Ascending aorta (tissue), 2 donors: ENCODE data around the gene TANC1. TPM values are rescaled to one million over a fixed set of nuclear protein-coding genes. Genes with fewer than 3 reads are reported as not detected.

Experiments
- DNase-seq, 2 donors: peaks; one replicate each; pipeline ENCODE4 v3.0.0-alpha.2; 2019; ENCODE audit warnings: low spot score in 2 of 2
- H3K27ac ChIP-seq, 2 donors: fragments of 200-600 bp; sonication (generic); one replicate each; pipeline ENCODE4 v1.5.1; 2016 to 2017; ENCODE audit warnings: mild to moderate bottlenecking in 1 of 2
- H3K27me3 ChIP-seq: fragments of 200-600 bp; sonication (generic); one replicate; pipeline ENCODE4 v1.5.1; 2017
- H3K36me3 ChIP-seq, 2 donors: fragments of 200-600 bp; sonication (generic); one replicate each; pipeline ENCODE4 v1.5.1; 2016
- H3K4me1 ChIP-seq, 2 donors: fragments of 200-600 bp; sonication (generic); one replicate each; pipeline ENCODE4 v1.5.1; 2016 to 2017; ENCODE audit warnings: mild to moderate bottlenecking in 1 of 2
- H3K4me3 ChIP-seq, 2 donors: fragments of 200-600 bp; sonication (generic); one replicate each; pipeline ENCODE4 v1.5.1; 2016 to 2017; ENCODE audit warnings: mild to moderate bottlenecking in 1 of 2
- H3K9me3 ChIP-seq, 2 donors: fragments of 200-600 bp; sonication (generic); one replicate each; pipeline ENCODE4 v1.5.1; 2016
- CTCF ChIP-seq, 3 experiments: fragments of 200-600 bp in 2 of 3; fragments of 450-650 bp in 1 of 3; sonication (generic) in 2 of 3; IDR thresholded peaks; one replicate each; pipeline ENCODE4 v1.5.1; 2016 to 2019; ENCODE audit warnings: antibody characterized with exemption in 3 of 3, mild to moderate bottlenecking in 1 of 3, moderate library complexity in 1 of 3
- intact Hi-C: fragments of 100-400 bp; cut with DNase I; formaldehyde crosslinking; loops from one replicate; pipeline ENCODE4 v1.15.1; 2023
- total RNA-seq: library from RNA; depleted of rRNA; stranded (reverse); fragments of >200 nt; gene quantifications from one replicate; pipeline ENCODE4 v1.1.0, GENCODE V29; 2016

The TANC1 gene
- total RNA-seq, 1 donor from 2014 or later = 45.4 TPM

- no peaks in the 10 kb centered on the region for H3K9me3 ChIP-seq
- DNase-seq = no peak
- peaks cover 8 to 10% of the 10 kb centered on the region in 2 donors for H3K36me3 ChIP-seq
- no peak overlapping the region for H3K4me3 ChIP-seq
- intact Hi-C loops = no loop called here
- H3K27me3 ChIP-seq = no peaks in the 10 kb centered on the region
- TF ChIP-seq CTCF (IDR thresholded peaks at IDR 0.05) = no peak
- no peak overlapping the region for H3K27ac ChIP-seq
- H3K4me1 ChIP-seq = no peaks in the 10 kb centered on the region
Observed at GRCh38 chr2:159272156-159272555, 303.7 kb downstream of the TANC1 start.

GRCh38 chr2:159275111-159275510, 306.7 kb downstream of the TANC1 start:
- Histone ChIP-seq H3K27ac (no peak overlapping the region), H3K27me3 (no peaks in the 10 kb centered on the region), H3K4me1 (no peaks in the 10 kb centered on the region), H3K9me3 (no peaks in the 10 kb centered on the region), H3K4me3 (no peak overlapping the region), H3K36me3 (peaks cover 8 to 16% of the 10 kb centered on the region in 2 donors)
- intact Hi-C loops = no loop called here
- no peak for TF ChIP-seq CTCF (IDR thresholded peaks at IDR 0.05)
- no peak for DNase-seq

GRCh38 chr2:159279700-159280099, 311.3 kb downstream of the TANC1 start:
- TF ChIP-seq CTCF (IDR thresholded peaks at IDR 0.05) = no peak
- no peak overlapping the region for H3K4me3 ChIP-seq
- H3K4me1 ChIP-seq = no peaks in the 10 kb centered on the region
- no peaks in the 10 kb centered on the region for H3K27me3 ChIP-seq
- intact Hi-C loops = no loop called here
- H3K9me3 ChIP-seq = no peaks in the 10 kb centered on the region
- DNase-seq = no peak
- no peak overlapping the region for H3K27ac ChIP-seq
- H3K36me3 ChIP-seq = peaks cover 0 to 19% of the 10 kb centered on the region in 2 donors

DNA sequence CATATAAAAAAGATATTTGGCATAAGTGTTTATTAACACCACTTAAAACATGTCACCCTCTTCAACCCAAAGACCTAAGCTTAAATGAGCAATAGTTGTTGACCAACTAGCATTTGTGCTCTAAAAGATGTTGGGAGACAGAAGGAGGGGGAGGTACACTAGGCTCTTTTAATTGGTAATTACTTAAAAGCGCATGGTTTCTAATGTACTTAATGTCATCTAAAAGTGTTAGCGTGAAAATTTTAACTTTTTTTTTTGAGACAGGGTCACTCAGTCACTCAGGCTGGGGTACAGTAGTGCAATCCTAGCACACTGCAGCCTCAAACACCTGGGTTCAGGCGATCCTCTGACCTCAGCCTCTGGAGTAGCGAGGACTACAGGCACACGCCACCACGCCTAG, 312.6 kb downstream of the TANC1 start:
- Histone ChIP-seq H3K36me3 (peaks cover 0 to 19% of the 10 kb centered on the region in 2 donors), H3K27me3 (no peaks in the 10 kb centered on the region), H3K27ac (no peak overlapping the region), H3K9me3 (no peaks in the 10 kb centered on the region), H3K4me3 (no peak overlapping the region), H3K4me1 (peaks cover 0 to 1% of the 10 kb centered on the region in 2 donors)
- intact Hi-C loops = no loop called here
- no peak for DNase-seq
- no peak for TF ChIP-seq CTCF (IDR thresholded peaks at IDR 0.05)

Other genes with a start within 250 kb of the TANC1 start
- not detected for gene DAPL1, start 173.3 kb upstream of the TANC1 start, total RNA-seq